C4-2B (cell line): ENCODE measurements around the gene IGFN1.

ENCODE experiments used
- ZFX ChIP-seq: fragments of 450-650 bp; IDR thresholded peaks from 2 replicates; pipeline ENCODE4 v1.6.1; 2017
- TF ChIP-seq, protein P1 (sequence below): fragments of 450-650 bp; conservative IDR thresholded peaks from 2 replicates; pipeline ENCODE4 v1.5.1; 2017; ENCODE audit warnings: mild to moderate bottlenecking

DNA sequence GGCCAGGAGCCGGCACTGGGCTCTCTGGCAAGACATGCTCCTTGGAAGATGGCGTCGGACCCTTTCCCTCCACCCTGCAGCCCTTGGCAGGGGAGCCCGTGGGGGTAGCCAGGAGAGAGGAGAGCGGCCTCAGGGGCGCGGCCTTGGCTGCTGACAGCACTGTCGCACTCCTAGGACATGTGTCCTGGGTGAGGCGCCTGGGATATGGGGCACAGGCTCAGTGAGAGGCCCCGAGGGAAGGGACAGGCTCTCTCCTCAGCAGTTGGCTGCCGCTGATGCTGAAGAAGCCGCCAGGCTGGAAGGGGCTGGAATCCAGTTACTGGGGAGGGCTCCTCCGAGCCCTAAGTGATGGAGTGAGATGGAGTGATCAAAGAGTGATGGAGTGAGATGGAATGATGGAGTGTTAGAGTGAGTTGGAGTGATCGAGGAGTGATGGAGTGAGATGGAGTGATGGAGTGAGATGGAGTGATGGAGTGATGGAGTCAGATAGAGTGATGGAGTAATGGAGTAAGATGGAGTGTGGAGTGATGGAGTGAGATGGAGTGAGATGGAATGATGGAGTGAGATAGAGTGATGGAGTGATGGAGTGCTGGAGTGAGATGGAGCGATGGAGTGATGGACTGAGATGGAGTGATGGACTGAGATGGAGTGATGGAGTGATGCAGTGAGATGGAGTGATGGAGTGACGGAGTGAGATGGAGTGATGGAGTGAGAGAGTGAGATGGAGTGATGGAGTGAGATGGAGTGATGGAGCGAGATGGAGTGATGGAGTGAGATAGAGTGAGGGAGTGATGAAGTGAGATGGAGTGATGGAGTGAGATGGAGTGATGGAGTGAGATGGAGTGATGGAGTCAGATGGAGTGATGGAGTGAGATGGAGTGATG is 65.1 kb downstream of the IGFN1 start:
- TF ChIP-seq, protein P1, sequence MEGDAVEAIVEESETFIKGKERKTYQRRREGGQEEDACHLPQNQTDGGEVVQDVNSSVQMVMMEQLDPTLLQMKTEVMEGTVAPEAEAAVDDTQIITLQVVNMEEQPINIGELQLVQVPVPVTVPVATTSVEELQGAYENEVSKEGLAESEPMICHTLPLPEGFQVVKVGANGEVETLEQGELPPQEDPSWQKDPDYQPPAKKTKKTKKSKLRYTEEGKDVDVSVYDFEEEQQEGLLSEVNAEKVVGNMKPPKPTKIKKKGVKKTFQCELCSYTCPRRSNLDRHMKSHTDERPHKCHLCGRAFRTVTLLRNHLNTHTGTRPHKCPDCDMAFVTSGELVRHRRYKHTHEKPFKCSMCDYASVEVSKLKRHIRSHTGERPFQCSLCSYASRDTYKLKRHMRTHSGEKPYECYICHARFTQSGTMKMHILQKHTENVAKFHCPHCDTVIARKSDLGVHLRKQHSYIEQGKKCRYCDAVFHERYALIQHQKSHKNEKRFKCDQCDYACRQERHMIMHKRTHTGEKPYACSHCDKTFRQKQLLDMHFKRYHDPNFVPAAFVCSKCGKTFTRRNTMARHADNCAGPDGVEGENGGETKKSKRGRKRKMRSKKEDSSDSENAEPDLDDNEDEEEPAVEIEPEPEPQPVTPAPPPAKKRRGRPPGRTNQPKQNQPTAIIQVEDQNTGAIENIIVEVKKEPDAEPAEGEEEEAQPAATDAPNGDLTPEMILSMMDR = no peak
- TF ChIP-seq ZFX = no peak
